ENCODE data around the gene XRRA1.

XRRA1 gene

GRCh38 chr11:74816664-74817063, 132.2 kb downstream of the XRRA1 start:
- CTCF ChIA-PET, result no interaction called here
- no peaks in the 10 kb centered on the region for H3K9me3 ChIP-seq (ENCODE audit: control insufficient read depth, insufficient read depth, low read depth, low read length)
- POLR2A ChIA-PET, result no interaction called here
- TF ChIP-seq ZNF76 (tag by site-specific recombination; IDR thresholded peaks at IDR 0.05; ENCODE audit: borderline replicate concordance, low read depth) (no peak), ZNF266 (tag by site-specific recombination; IDR thresholded peaks at IDR 0.05; ENCODE audit: low read depth) (no peak), ELK4 (IDR thresholded peaks at IDR 0.05; ENCODE audit: borderline replicate concordance, low read depth, low read length) (no peak), ZFHX2 (tag by site-specific recombination; conservative IDR thresholded peaks at IDR 0.05) (no peak), ZNF785 (tag by site-specific recombination; IDR thresholded peaks at IDR 0.05) (no peak), ZNF510 (tag by site-specific recombination; IDR thresholded peaks at IDR 0.05; ENCODE audit: insufficient replicate concordance) (no peak), TSHZ1 (tag by site-specific recombination; IDR thresholded peaks at IDR 0.05; ENCODE audit: borderline replicate concordance) (no peak), ZNF423 (tag by site-specific recombination; IDR thresholded peaks at IDR 0.05) (no peak), ZNF768 (tag by site-specific recombination; IDR thresholded peaks at IDR 0.05) (no peak), ZNF747 (tag by site-specific recombination; IDR thresholded peaks at IDR 0.05) (no peak), YY1 (tag by site-specific recombination; IDR thresholded peaks at IDR 0.05) (no peak), ZNF248 (tag by site-specific recombination; IDR thresholded peaks at IDR 0.05) (no peak), ZBTB8A (tag by site-specific recombination; IDR thresholded peaks at IDR 0.05) (no peak), ZNF658 (tag by site-specific recombination; IDR thresholded peaks at IDR 0.05) (no peak), ZNF350 (tag by site-specific recombination; IDR thresholded peaks at IDR 0.05) (no peak), ZNF501 (tag by site-specific recombination; IDR thresholded peaks at IDR 0.05) (no peak), PATZ1 (tag by site-specific recombination; IDR thresholded peaks at IDR 0.05) (no peak)
- H3K4me1 ChIP-seq (ENCODE audit: control insufficient read depth, insufficient read depth, low read length), result no peaks in the 10 kb centered on the region
- peaks cover 0 to 40% of the 10 kb centered on the region in 2 experiments; a peak in 2 of 3 replicates for H3K36me3 ChIP-seq (ENCODE audit: control insufficient read depth in 2 of 2, insufficient read depth in 1 of 2, low read length in 2 of 2)
- no peak overlapping the region for H3K4me3 ChIP-seq (ENCODE audit: low read depth, low read length)
- no peak overlapping the region for H3K27ac ChIP-seq (ENCODE audit: extremely low read depth, low read depth, low read length)

GRCh38 chr11:74815966-74816365, 132.9 kb downstream of the XRRA1 start:
- no peak overlapping the region for H3K27ac ChIP-seq (ENCODE audit: extremely low read depth, low read depth, low read length)
- peaks cover 0 to 42% of the 10 kb centered on the region in 2 experiments; a peak in 2 of 3 replicates for H3K36me3 ChIP-seq (ENCODE audit: control insufficient read depth in 2 of 2, insufficient read depth in 1 of 2, low read length in 2 of 2)
- H3K4me3 ChIP-seq (ENCODE audit: low read depth, low read length), result no peak overlapping the region
- CTCF ChIA-PET, result interaction anchor here (0.6 kb wide), 1 partner anchor 15 kb away, joined by 3 read pairs; no protein-coding TSS in a partner anchor
- POLR2A ChIA-PET, result no interaction called here
- no peaks in the 10 kb centered on the region for H3K4me1 ChIP-seq (ENCODE audit: control insufficient read depth, insufficient read depth, low read length)
- no peaks in the 10 kb centered on the region for H3K9me3 ChIP-seq (ENCODE audit: control insufficient read depth, insufficient read depth, low read depth, low read length)
- TF ChIP-seq SP7 (tag by site-specific recombination; IDR thresholded peaks at IDR 0.05) (no peak), ZNF830 (tag by site-specific recombination; IDR thresholded peaks at IDR 0.05; ENCODE audit: low read depth) (no peak), ZNF654 (tag by site-specific recombination; IDR thresholded peaks at IDR 0.05; ENCODE audit: low read depth) (no peak), GLIS1 (tag by site-specific recombination; IDR thresholded peaks at IDR 0.05) (no peak), ZNF692 (tag by site-specific recombination; IDR thresholded peaks at IDR 0.05) (no peak), FEZF1 (tag by site-specific recombination; IDR thresholded peaks at IDR 0.05) (no peak), SALL2 (tag by site-specific recombination; IDR thresholded peaks at IDR 0.05; ENCODE audit: borderline replicate concordance) (no peak), ZNF555 (tag by site-specific recombination; conservative IDR thresholded peaks at IDR 0.05) (no peak), ZSCAN30 (tag by site-specific recombination; IDR thresholded peaks at IDR 0.05) (no peak), ZIC2 (tag by site-specific recombination; IDR thresholded peaks at IDR 0.05) (no peak), ZNF211 (tag by site-specific recombination; IDR thresholded peaks at IDR 0.05; ENCODE audit: low read depth) (no peak), ZNF701 (tag by site-specific recombination; IDR thresholded peaks at IDR 0.05) (no peak), ZNF580 (tag by site-specific recombination; IDR thresholded peaks at IDR 0.05) (no peak)

Data from HEK293 (cell line).